Esophagus squamous epithelium (tissue), 4 donors: ENCODE results near the gene GRAP.
"Not testable (repeated sequence)": the region's sequence is repeated elsewhere in the genome, so short reads cannot be mapped to it uniquely, and the experiment has no call there.

Experiments
- POLR2A ChIP-seq, 4 donors: fragments of 450-650 bp; IDR thresholded peaks; one replicate each; pipeline ENCODE4 v1.6.1; 2017; ENCODE audit warnings: antibody characterized with exemption in 4 of 4, mild to moderate bottlenecking in 4 of 4, moderate library complexity in 3 of 4
- TF ChIP-seq, protein P1 (sequence below), 6 experiments: fragments of 450-650 bp in 4 of 6; fragments of 200-600 bp in 2 of 6; sonication (generic) in 2 of 6; IDR thresholded peaks; one replicate each; pipeline ENCODE4 v1.5.1; 2016 to 2019; ENCODE audit warnings: antibody characterized with exemption in 6 of 6, mild to moderate bottlenecking in 4 of 6, moderate library complexity in 4 of 6

DNA sequence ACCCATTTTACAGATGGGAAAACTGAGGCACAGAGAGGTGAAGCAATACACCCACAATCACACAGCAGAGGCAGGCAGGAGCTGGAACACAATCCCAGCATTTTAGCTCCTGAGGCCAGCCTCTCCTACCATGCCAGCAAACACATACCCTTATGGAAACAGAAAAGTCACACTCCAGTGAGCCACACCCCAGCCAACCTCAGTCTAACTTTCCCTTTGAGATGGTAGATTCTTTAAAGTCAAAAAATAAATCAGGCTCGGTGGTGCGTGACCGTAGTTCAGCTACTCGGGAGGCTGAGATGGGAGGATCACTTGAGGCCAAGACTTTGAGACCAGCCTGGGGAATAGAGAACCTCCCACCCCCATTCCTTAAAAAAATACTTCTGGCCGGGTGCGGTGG is 10.6 kb downstream of the GRAP start:
- TF ChIP-seq, protein P1, sequence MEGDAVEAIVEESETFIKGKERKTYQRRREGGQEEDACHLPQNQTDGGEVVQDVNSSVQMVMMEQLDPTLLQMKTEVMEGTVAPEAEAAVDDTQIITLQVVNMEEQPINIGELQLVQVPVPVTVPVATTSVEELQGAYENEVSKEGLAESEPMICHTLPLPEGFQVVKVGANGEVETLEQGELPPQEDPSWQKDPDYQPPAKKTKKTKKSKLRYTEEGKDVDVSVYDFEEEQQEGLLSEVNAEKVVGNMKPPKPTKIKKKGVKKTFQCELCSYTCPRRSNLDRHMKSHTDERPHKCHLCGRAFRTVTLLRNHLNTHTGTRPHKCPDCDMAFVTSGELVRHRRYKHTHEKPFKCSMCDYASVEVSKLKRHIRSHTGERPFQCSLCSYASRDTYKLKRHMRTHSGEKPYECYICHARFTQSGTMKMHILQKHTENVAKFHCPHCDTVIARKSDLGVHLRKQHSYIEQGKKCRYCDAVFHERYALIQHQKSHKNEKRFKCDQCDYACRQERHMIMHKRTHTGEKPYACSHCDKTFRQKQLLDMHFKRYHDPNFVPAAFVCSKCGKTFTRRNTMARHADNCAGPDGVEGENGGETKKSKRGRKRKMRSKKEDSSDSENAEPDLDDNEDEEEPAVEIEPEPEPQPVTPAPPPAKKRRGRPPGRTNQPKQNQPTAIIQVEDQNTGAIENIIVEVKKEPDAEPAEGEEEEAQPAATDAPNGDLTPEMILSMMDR (IDR thresholded peaks at IDR 0.05): not testable (repeated sequence)
- TF ChIP-seq POLR2A (IDR thresholded peaks at IDR 0.05): not testable (repeated sequence)
